Activated gamma-delta T cell (primary cell): ENCODE results near the gene TMCC3.
"Not testable (repeated sequence)": the region's sequence is repeated elsewhere in the genome, so short reads cannot be mapped to it uniquely, and the experiment has no call there.

Experiments used
- DNase-seq: peaks from one replicate; lab custom pipeline; 2025; lab: John Stamatoyannopoulos, UW

The TMCC3 gene

GRCh38 chr12:94571556-94571955 lies 78.8 kb downstream of the TMCC3 start:
- no peak for DNase-seq

- DNase-seq = no peak
Measured at GRCh38 chr12:94570161-94570560, 80.2 kb downstream of the TMCC3 start.

DNA sequence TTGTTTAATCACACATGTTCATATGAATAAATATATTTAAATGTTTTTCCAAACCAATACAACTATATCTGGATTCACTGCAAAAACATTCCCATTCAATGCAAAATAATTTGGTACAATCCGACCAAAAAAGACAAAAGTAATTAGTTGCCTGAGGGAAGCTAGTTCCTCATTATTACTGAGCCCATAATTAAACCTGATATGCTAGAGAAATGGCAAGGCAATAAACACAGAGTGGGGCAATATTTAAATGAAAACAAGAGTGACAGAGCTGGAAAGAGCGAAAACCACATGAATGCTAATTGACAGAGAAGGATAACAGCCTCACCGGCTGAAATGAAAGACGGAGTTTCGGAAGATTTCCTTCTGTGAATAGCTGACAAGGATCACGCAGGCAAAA lies 82.6 kb downstream of the TMCC3 start:
- DNase-seq = no peak

DNA sequence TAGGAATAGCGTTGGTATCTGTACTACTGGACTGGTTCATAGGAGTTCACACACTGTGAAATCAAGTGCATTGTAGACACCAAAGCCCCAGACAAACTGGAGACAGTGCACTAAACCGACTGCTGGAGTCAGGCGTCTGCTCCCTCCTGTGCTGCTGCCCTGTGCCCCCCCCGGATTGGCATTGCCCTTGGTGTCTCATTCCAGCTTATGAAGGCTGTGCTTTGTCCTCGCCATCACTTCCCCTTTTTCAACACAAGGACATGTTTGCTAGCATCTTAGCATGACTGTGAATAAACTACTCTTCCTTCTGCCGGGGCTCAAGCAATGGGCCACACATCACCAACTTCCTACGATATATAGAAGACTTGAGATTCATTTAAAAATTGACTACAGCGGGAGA lies 84.0 kb downstream of the TMCC3 start:
- DNase-seq = no peak

- DNase-seq = no peak
Measured at GRCh38 chr12:94565683-94566082, 84.7 kb downstream of the TMCC3 start.

DNA sequence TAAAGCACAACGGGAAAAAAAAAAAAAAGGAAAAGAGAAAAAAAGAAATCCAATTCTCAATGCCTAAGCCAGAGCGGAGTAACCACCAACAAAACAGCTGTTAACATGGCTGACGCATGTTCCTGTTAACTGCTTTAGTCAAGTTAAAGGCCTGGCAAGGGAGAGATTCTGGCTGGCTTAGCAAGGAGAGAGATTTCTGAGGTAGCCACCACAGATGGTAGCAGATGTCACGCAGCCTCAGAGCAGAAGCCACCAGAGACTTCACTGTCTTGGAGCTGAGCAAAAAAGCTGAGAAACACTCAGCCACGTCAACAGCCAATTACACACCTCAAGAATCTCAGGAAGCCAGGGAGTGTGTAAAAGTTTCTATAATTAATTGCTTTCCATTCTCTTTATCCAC lies 87.1 kb downstream of the TMCC3 start:
- no peak for DNase-seq

- no peak for DNase-seq
Measured at GRCh38 chr12:94561943-94562411, 88.4 kb downstream of the TMCC3 start.

- DNase-seq = no peak
Measured at GRCh38 chr12:94560431-94561221, 89.7 kb downstream of the TMCC3 start.

GRCh38 chr12:94558612-94559011 lies 91.7 kb downstream of the TMCC3 start:
- DNase-seq = no peak

- no peak for DNase-seq
Measured at GRCh38 chr12:94557746-94558295, 92.5 kb downstream of the TMCC3 start.

- DNase-seq = no peak
Measured at GRCh38 chr12:94555687-94556086, 94.7 kb downstream of the TMCC3 start.

GRCh38 chr12:94553875-94554274 lies 96.5 kb downstream of the TMCC3 start:
- no peak for DNase-seq

GRCh38 chr12:94553130-94553519 lies 97.2 kb downstream of the TMCC3 start:
- DNase-seq = no peak

GRCh38 chr12:94551810-94552209 lies 98.5 kb downstream of the TMCC3 start:
- no peak for DNase-seq

DNA sequence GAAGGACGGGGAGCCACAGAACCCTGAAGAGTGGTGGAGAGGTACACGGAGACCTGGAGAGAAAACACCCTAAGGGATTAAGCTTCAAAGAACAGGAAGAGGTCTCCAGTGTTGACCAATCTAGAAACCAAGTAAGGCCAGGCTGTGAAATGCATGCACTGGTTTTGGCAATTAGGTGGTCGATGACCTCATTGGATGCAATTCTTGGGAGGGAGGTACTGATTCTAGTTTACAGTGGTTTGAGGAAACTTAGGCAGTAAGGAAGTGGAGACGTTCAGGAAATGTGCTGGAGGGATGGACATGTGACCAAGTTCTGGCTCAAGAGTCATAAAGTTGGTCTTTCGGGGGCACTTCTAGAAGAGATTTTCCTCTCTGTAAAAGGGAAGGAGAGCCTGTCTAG lies 99.4 kb downstream of the TMCC3 start:
- no peak for DNase-seq

DNA sequence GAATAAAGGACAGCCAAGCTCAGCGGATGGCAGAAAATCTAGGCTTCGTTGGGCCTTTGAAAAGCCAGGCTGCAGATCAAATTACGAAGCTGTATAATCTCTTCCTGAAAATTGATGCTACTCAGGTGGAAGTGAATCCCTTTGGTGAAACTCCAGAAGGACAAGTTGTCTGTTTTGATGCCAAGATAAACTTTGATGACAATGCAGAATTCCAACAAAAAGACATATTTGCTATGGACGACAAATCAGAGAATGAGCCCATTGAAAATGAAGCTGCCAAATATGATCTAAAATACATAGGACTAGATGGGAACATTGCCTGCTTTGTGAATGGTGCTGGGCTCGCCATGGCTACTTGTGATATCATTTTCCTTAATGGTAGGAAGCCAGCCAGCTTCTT lies 101.5 kb downstream of the TMCC3 start:
- not testable (repeated sequence) for DNase-seq

- DNase-seq = no peak
Measured at GRCh38 chr12:94545935-94546771, 104.2 kb downstream of the TMCC3 start.

GRCh38 chr12:94544355-94544754 lies 106.0 kb downstream of the TMCC3 start:
- DNase-seq = no peak

DNA sequence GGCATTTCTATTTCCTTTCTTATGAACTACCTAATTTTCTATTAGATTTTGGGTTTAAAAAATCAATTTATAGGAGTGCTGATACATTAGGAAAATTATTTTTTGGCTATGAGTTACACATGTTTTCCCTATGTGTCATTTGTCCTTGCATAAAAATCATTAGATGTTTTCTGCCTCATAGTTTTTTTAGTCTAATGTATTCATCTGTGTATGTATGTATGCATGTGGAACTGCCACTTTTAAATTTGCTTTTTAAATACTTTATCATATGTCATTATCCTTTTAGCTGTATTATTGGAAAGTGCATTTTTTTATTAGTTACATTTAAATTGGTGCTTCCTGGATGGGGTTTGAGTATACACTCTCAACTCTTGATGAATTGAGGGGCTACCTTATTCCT lies 112.0 kb downstream of the TMCC3 start:
- DNase-seq = no peak

GRCh38 chr12:94536040-94536965 lies 114.1 kb downstream of the TMCC3 start:
- no peak for DNase-seq

DNA sequence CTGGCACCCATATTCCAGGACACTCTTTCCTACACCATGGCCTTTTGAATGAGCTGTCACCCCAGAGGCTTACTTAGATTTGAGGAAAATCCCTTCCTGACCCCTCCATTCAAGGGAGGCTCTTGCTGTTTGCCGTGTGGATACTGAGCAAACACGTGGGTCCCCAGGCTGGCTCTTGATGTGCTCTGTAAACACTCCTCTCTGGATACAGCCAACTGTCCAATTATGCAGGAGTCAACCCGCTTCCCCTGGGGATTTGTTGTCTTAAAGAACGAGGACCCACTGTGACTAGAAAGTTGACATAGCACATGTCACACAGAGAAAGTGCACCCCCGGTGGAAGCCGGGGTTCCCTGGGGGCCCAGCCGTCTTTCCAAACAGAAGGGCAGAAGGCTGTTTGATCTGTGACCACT lies 114.8 kb downstream of the TMCC3 start:
- no peak for DNase-seq
